Putamen (tissue), 1 donor: Measurements from ENCODE around the gene EVA1C.
A peak's percentile ranks its signal among the peaks of the same experiment; 100 is the strongest.
"Not testable (repeated sequence)": the region's sequence is repeated elsewhere in the genome, so short reads cannot be mapped to it uniquely, and the experiment has no call there.

Source experiments
- DNase-seq: peaks from one replicate; pipeline ENCODE4 v3.0.0-alpha.2; 2016; ENCODE audit warnings: low spot score

EVA1C gene

DNA sequence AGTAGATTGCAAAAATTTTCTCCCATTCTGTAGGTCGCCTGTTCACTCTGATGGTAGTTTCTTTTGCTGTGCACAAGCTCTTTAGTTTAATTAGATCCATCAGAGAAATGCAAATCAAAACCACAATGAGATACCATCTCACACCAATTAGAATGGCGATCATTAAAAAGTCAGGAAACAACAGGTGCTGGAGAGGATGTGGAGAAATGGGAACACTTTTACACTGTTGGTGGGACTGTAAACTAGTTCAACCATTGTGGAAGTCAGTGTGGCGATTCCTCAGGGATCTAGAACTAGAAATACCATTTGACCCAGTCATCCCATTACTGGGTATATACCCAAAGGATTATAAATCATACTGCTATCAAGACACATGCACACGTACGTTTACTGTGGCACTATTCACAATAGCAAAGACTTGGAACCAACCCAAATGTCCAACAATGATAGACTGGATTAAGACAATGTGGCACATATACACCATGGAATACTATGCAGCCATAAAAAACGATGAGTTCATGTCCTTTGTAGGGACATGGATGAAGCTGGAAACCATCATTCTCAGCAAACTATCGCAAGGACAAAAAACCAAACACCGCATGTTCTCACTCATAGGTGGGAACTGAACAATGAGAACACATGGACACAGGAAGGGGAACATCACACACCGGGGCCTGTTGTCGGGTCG lies 21.8 kb upstream of the EVA1C start:
- DNase-seq, result not testable (repeated sequence)

DNA sequence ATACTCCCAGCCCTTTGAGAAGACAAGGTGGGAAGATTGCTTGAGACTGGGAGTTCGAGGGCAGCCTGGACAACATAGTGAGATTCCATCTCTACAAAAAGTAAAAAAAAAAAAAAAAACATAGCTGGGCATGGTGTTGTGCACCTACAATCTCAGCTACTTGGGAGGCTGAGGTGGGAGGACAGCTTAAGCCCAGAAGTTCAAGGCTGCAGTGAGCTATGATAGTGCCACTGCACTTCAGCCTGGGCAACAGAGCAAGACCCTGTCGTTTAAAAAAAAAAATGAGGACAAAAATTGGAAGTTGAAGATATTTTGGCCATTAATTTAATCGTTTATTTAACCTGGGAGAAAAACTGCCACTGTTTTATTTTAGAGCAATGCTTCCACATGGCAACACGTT lies 20.8 kb upstream of the EVA1C start:
- DNase-seq, result no peak

DNA sequence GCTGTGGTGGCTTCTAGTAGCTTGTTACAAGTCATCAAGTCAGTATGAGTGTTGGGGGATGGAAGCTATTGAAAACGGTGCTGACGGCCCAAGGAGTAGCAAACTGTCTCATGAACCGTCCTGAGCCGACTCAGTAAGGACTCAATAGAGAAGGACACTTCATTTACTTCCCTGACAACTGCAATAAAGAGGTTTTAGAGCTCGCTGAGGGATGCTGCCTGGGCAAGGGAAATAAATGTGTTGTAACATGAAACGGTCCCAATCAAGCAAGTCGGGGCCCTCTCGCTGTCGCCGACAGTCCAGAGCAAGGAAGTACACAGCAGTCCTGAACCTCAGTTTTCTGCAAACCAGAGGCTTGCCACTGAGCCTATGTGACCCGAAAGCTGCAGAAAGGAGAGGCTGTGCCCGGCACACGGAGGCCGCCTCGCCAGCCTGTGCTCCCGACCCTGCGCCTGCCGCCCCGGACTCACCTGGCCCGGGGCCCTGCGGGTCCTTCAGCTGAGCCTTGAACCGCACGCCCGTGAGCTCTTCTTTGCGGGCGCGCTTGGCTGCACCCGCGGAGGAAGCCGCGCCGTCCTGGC lies 20.1 kb upstream of the EVA1C start:
- no peak for DNase-seq

DNA sequence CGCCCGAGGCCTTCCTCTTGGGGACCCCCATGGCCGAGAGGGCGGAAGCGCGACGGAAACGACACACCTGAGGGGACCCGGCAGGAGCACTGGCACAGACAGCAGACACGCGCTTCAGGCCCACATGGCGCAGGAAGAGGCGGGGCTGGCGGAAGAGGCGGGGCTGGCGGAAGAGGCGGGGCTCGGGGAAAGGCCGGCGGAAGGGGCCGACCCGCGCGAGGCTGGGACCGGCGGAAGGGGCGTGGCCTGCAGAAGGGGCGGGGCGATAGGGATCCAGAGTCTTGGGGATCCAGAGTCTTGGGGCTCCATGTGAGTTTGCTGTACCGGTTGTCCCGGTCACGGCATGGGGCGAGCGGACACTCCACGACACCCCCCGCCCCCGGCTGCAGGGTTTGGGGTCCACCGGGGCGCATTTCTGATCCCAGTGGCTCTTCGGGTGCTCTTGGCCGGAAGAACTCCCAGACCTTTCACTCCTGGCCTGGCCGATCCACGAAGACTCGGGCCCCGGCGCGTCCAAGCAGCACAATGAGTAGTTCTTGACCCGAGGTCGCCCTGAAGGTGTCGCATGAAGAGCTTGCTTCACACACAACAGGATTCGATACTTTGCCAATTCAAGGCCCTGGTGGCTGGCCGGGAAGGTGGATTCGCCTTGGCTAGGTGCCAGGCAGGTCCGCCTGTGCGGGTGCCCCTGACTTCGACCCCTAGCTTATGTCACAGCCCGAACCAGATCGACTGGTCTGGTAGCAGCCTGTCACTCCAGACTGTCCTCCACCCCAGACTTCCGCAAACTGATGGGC lies 19.4 kb upstream of the EVA1C start, which contains the start of gene URB1:
Gene URB1, minus strand, starts transcription at position 133 of the 797 bp plus-strand sequence. Its CDS starts 102 bp downstream, at position 31.
- peak; percentile 87 for DNase-seq

DNA sequence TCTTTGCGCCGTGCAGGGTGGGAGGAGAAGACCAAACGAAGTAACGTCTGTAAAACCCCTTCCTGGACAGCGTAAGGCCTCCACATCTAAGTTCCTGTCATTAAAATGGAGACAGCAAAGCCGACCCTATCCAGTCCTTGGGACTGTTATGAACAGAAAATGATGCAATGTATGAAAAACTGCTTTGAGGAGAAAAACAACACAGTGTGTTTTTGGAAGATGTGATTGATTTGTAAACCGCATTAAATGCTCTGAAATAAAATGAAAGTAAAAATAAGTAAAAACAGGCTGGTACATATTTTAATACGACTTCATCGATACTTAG lies 18.9 kb upstream of the EVA1C start:
- DNase-seq, result no peak

DNA sequence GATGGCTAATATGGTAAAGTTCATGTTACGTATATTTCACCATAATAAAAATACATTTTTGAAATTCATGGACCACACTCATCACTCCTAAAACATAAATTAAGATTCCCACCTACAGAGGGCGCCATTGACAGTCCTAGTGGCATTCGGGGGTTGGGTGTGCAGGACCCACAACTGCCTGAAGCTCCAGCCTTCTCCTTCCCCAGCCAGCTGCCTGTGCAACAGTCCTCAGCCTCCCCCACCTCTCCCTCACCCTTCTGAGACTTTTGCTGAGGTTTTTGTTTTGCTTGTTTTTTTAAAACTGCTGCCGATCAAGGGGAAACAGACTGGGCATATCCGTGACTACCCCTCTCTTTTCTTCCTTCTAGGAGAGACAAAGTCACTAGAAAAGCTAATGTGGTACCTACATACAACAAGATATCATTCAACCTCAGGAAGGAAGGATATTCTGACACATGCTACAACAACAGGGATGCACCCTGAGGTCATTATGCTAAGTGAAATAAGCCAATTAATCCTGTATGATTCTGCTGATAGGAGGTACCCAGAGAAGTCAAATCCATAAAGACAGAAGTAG lies 9.2 kb upstream of the EVA1C start:
- peak; percentile 65 for DNase-seq

DNA sequence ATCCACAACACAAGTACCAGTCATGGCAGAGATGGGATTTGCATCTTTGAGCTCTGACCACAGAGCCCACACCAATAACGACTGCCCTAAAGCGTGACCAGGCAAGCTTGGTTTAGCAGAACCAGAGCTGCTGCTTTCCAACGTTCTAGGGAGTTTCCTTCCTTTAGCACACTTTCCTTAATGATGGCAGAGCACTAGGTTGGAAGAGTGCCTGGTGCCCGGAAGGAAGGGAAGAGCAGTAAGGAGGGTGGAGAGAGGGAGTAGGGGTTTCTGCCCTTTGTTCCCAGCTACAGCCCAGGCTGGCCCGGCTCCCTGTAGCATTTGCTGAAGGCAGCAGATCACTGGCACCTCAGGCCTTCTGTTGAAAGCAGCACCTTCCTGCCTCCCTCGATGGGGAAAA lies 6.1 kb upstream of the EVA1C start:
- DNase-seq, result no peak

DNA sequence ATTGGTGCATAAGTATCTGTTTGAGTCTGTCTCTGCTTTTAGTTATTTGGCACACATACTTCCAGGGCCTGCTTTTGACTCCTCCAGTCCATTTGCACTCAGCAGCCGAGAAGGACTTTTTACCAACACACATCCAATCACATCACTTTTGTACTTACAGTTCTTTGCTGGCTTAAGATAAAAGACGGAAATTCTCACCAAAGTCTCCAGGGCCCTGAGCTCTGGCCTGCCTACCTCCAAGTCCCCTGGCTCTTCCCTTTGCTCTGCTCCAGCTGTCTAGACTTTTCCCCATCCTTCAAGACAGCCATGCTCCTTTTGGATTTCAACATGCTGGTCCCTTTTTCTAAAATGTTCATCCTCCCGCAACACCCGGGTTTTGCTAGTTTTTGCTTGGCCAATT lies 2.2 kb upstream of the EVA1C start:
- DNase-seq, result no peak

DNA sequence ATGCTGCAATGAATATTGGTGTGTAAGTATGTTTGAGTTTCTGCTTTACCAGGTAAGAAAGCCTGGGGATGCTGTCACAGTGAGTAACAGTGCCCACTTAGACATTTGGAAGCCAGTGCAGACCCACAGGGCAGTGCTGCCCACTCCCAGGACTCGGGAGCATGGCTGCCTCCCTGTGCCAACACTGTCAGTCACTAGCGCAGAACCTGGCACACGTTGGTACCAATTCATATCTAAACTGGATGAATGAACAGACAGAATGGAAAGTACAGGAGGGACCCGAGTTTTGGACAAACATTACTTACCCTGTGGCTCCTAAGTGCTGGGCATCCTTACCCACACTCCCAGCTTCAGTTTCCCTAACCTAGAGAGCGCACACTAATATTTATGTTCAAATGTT lies 1.6 kb upstream of the EVA1C start:
- DNase-seq, result no peak

DNA sequence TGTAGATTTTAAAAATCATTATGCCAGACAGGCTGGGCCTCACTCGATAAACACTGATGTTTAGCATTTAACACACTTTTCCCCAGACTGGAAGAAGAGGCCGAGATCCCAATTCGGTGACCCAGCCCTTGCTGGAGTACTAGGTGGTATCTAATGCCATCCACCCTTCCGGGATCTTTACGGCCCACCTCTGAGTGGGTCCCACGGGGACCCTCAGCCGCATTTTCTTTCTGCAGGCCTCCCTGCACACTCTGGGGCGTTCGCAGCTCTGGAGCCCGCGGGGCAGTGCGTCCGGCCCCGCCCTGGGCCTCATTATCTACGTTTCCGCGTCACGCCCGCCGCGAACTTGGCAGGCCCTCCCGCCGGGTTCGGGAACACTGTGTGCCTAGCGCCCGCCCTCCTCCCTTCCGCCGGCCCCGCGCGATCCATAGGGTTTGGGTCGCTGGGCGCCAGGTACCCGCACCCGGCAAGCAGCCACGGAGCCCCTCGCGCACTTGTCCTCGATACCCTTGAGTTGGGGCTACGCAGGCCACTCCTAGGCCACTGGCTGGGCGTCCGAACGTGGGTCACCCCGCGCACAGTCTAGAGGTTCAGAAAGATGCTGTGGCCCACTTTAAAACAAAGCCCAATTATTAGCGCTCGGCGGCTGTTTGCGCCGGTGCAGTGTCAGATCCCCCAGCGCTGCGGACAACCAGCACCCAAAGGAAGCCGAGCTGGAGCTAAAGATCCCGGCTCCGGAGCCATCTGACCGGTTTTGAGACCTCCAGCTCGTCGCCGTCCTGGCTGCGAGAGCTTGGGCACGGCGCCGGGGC lies 950 bp upstream of the EVA1C start:
- peak; percentile 79 for DNase-seq

DNA sequence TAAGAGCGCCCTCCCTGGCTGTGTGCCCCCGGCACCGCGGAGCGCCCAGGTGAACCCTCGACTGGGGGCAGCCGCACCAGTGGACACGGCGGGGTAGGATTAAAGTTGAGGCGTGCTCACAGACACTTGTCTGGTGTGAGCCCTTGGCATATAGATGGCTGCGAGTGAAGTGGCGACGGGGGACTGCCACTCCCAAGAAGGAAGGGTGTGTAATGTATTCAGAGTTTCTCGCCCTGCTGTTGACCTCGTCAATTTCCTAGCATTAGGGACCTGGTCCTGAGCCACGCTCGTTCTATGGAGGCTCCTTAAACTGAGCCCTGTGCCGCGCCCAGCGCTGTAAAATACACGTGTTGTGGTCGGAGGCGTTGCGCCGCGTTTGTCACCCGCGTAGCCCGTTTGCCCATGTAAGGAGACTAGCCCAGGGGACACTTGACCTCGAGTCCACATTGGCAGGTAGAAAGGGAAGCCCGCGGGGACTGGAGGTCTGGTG lies 554 bp downstream of the EVA1C start:
- DNase-seq, result no peak

DNA sequence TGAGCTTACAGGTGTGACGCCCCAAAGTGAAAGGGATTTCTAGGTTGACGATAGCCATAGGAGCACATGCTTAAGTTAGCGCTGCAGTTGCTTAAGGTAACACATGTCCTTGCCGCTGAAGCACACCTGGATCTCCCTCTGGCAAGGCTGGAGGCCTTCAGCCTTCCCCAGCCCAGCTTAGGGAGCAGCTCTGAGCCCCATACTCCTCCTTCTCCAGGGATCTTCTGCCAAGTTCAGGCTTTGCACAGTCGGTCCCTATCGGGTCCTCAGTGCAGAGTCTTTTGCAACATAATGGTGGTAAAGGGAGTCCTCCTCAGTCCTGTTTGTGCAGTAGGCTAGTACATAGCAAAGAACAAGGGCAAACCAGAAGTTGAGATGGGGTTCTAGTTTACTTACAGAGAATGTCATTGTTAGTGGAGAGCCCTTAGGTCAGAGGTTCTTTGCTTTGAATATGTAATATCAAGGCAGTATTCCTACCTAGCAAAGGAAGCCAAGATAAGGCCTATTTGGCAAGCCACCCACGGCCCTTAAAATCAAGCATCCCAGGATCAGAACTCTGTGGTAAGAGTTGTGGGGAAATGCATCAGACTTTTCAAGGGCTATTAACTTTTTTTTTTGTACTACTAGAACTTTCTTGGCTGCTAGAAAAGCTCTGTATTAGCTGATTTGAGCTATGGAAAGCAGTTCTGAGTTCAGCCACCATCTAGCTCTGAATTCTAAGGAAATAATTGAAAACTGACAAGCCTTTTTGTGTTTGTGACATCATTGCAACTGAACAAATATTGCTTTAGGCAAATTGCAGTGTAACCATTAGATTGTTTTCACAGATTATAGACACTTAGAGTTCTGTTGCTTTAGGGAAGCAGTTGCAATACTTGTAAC lies 1.4 kb downstream of the EVA1C start:
- peak; percentile 28 for DNase-seq

DNA sequence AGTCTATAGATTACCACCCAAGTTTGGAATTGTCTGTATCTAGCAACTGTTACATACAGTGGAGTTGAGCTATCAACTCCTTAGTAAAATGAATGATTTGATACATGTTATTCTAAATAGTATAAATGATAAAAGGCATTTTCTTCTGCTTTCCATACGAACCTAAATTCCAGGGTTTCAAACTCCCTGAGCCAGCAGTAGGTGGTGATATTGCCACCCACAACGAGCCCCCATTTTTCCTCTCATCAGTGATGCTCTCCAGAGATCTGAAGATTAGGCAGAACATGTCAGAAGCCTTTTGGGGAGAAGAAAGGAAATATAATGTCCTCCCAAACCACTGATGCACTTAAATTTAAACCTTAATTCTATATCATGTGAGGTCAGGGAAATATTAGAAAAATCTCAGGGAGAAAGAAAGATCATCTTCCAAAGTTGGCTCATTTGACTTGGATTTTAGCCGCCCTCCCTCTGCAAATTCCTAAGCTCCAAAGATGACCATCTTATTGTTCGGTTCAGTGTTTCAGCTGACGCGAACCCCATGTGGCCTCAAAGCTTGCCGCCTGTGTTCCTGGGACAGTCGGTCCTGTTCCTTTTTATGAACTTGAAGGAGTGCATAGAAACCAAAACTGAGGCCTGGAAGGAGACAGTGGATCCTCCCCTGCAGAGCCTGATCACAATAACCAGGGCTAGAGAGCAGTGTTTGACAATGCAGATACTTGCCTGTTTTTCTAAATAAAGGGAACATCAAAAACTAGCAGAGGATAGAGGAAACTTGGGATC lies 2.3 kb downstream of the EVA1C start:
- DNase-seq, result peak; percentile 69

DNA sequence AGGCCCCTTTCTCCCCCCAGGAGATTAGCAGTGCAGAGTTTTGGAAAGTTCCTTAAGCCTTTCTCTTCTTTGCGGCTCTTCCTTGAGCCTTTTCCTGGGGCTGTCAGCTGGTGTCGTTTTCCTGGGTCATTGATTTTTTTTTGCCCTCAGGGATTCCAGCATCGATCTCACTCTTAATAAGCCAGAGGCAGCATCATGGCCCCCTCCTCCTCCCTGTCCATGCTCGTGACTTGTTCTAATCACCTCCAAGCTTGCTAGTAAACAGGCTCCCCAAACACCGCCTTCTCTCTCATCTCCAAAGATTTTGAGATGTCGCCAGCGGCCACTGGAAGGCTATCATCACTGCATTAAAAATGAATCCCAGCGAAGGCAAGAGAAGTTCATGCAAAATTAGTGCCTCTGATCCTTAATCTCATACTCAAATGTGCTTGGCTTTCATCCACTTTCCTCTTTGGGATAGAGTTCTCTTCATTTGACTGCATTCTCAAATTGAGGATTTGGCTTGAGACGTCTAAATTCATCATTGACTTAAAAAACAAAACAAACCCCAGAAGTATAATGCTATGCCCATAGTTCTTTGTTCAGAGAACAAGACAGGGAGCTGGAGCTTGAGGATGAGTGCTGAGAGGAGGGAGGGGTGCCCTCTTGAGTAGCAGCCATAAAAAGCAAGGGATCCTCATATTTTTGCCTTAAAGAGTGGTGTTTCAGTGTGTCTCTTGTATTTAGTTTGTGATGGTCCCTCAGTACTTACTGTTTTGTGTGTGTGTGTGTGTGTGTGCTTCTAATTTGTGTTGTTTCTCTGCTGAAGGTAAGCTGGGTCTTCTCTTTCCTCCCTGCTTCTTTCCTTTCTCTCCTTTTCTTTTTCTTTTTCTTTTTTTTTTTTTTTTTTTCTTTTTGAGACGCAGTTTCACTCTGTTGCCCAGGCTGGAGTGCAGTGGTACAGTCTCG lies 3.2 kb downstream of the EVA1C start:
- no peak for DNase-seq

DNA sequence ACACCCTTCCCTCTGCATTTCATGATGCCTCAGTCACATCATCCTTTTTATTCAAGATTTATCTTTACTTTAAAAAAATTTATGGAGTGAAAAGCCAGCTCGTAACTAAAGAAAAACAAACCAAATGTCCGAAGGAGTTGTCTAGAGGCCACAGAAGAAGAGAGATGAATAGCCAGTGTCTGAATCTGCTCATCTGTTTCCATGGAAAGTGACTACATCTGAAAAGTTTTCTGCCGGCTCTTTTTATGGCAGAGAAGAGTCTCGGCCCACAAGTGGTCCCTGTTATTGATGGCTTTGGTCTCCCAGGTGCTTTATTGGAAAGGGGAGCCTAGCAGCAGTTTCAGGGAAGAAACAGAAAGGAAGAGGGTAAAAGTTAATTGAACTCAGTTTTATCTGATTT lies 5.6 kb downstream of the EVA1C start:
- no peak for DNase-seq

DNA sequence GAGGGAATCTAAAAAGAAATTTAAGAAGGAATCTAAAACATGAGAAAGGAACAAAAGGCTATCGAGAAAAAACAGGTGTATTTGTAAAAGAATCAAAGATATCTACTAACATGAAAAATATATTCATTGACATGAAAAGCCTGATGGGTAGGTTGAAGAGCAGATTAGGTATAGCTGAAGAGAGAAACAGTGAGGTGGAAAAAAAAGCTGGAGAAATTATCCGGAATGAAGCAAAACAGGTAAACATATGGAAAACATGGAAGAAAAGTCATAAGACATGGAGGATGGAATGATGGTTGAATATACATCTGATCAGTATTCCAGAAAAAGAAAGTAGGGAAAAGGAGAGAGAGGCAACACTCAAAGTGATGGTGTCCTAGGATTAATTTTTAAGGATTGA lies 9.6 kb downstream of the EVA1C start:
- no peak for DNase-seq

DNA sequence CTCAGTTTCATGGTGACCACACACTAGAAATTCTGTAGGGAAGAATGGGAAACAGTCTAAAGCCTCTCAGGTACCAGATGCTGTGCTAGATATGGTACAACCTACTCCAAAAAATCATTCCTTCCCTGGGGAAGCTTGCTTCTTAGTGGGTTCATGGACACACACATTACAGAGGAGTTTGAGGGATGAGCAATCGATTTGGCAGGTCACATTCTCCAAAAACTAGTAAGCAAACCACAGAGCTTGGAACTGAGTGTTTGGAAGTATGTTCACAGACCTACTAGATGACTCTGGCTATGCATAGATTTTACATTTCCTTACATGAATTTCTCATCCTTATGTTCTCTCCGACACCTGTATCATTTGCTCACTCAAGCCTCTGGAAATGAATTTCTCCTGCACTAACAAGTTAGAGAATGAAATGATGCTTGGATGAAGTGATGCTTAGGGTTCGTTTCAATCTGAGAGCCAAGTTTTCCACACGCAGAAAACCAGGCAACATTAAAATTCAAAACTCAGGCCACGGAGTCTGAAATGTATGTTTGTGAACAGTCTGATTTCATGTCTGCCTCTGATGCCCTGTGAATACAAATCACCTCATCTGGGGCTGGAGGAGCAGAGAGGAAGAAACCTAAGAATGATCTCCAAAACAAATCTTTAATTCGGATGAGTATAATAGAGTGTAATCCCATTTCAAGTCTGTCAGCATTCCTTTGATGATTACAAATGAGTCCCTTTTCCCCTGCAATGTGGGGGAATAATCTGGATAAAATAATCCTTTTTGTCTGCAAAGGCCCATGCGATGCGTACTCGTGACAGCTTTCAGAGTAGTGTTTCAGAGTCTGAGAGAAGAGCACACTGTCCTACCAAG lies 11.0 kb downstream of the EVA1C start:
- no peak for DNase-seq

DNA sequence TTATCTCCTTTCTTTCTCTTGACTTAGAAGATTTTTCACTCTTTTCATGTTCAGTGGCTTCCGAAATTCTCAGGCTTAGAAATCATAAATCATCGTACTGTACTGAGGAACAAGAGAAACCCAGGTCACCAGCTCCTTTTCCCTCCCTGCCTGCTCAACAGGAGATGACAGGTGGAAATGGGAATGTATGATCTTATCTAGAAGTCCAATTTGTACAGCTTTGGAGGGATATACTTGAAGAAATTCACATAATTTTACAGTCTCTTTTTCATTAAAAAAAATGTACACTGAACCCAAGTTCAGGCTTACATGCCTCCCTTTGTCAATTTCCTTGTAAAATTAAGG lies 11.7 kb downstream of the EVA1C start:
- DNase-seq, result no peak
